GM04503 (cell line): ENCODE data around the gene HS6ST2.
"Not testable (repeated sequence)": the region's sequence is repeated elsewhere in the genome, so short reads cannot be mapped to it uniquely, and the experiment has no call there.

Source experiments
- DNase-seq: peaks from one replicate; pipeline ENCODE4 v3.0.0-alpha.2; 2012; ENCODE audit warnings: low read depth

Gene HS6ST2

GRCh38 chrX:132958091-132958703 is at the start of gene HS6ST2:
Gene HS6ST2, minus strand, starts transcription at chrX:132958629.
- no peak for DNase-seq

DNA sequence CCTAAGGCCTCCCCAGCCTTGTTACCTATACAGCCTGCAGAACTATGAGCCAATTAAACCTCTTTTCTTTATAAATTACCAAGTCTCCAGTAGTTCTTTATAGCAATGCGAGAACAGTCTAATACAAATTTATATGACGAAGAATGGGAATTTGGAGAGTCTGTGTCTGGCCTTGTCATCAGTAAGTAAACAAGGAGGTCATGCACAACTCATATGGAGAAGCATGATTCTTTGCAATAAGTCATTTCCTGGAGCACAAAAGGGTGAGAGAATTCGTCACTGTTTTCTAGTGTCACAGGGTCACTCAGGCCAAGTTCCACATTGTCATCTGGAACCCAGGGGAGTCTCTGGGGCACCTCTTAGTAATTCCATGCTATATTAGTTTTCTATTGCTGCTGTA is 49.0 kb upstream of the HS6ST2 start:
- DNase-seq, result no peak

- DNase-seq, result no peak
Observed at GRCh38 chrX:133005616-133006015, 47.2 kb upstream of the HS6ST2 start.

- no peak for DNase-seq
Observed at GRCh38 chrX:133005042-133005441, 46.6 kb upstream of the HS6ST2 start.

DNA sequence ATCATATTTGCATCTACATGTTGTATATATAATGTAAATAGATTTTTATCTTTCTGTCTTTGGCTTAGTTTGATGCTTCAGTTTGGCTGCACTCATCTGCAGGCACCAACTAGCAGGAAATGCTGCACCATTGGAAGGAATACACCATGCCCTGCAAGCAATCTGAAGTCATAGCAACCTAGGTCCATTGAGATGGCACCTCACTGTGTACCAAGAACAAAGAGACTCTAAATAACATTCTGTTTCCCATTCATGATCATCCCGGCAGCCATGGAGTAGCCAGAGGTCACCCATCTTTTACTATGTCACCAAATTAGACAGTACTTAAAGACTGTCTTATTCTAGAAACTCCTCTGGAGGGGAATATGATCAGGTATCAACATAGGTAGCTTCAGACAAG is 40.8 kb upstream of the HS6ST2 start:
- no peak for DNase-seq

DNA sequence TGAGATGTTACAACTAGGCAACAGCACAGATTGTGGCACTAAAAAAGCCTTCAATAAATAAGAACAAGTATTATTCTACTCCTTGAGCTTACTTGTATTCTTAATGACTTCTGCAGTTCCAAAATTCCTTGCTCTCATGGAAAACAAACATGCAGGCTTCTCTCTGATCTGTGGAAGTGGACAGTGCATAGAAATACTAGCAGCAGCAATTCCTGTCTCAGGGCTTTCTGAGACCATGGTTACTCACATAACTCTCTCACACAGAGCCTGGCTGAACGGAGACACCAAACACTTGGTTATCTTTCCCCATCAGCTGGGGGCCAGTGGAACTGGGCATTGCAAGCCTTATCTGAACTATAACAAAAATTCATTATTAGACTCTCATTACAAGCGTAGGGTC is 32.4 kb upstream of the HS6ST2 start:
- DNase-seq, result no peak

DNA sequence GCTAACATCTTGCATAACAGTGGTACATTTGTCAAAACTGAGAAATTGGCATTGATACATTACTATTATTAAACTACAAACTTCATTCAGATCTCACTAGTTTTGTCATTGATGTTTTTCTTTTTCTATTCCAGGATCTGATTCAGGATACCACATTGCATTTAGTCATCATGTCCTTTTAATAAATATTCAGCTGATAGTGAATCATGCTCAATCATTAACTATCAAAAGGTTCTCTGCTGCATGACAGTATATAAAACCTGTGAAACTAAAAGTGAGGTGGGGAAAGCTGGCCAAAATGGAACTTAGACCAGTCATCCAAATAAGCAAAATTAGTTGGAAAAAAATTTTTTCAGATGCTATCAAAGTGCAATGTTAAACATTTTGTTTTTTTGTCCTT is 28.1 kb upstream of the HS6ST2 start:
- DNase-seq, result no peak

DNA sequence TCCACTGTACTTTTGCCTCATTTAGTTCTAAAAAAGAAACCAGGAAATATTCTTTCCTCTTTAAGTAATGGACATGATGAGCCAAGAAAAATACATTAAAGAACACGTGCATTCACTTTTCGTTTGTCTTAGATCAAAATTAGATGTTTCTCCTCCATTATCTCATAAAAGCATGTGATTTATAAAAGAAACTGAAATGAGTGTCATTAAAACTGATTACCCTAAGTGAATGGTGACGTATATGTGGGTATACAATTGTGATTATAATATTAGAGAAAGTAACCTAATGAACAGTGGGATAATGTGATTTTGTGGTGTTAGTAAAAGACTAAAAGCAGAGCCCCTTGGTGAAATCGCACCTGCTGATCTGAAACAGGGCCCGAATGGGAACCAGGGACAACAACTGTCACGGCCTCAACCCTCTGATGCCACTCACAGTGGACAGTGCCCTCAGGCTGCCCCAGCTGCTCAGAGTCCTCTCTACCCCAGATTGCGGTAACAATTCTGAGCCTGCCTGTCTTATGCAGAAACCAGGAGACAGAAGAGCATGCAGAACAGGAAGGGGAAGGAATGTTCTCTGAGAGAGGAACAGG is 25.7 kb upstream of the HS6ST2 start:
- no peak for DNase-seq

- DNase-seq, result no peak
Observed at GRCh38 chrX:132983496-132983895, 25.1 kb upstream of the HS6ST2 start.

DNA sequence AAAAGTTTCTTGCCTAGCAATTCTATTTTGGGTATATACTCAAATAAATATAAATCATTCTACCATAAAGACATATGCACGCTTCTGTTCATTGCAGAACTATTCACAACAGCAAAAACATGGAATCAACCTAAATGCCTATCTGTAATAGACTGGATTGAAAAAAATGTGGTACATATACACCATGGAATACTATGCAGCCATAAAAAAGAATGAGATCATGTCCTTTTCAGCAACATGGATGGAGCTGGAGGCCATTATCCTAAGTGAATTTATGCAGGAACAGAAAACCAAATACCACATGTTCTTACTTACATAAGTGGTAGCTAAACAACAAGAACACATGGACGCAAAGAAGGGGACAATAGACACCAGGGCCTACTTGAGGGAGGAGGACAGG is 21.6 kb upstream of the HS6ST2 start:
- DNase-seq, result not testable (repeated sequence)

DNA sequence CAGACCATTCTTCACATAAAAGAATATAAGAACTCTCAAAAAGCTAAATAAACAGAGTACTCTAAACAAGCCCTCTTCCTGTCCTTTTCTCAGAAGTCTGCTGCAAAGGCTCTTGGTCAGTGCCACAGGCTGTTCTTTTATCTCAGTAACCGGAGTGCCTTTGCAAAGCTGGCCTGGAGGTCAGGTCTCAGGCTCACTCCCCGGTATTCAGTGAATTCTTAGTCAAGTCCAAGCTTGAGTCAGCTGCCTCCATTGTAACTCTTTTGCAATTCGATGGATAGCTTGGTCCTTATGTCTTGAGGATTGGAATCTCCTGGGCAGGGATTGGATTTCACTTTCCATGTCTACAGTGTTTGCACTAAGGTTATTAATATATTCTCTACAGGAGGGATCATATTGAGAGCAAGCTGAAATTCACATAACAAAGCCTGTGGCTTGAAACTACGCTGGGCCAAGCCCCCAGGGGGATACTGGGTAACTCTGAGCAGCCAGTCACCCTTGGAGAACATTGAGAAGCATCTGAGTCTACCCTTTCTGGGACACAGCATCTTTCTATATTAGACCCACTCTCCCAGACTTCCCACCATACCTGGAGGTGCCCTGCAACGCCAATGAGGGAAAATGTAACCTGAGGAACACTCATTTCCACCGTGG is 10.0 kb upstream of the HS6ST2 start:
- no peak for DNase-seq

- no peak for DNase-seq
Observed at GRCh38 chrX:132967049-132967448, 8.6 kb upstream of the HS6ST2 start.

GRCh38 chrX:132965461-132965860 is 7.0 kb upstream of the HS6ST2 start:
- DNase-seq, result no peak

DNA sequence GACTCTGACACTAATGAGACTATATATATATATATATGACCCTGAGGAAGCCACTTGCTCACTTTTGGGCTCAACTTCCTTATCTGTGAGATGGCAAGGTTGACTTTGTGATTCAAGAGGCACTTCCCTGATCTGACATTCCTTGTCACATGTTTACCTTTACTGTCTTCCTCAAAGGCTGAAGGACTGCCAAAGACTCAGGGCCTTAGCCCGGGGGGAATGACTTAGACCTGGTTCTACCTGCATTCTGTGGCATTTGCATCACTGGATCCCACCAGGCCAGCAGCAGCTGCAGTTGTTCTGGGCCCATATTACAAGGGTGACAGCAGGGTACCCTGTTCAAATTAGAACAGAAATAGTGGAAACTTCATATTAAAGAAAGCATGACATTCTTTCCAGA is 3.1 kb upstream of the HS6ST2 start:
- no peak for DNase-seq

- no peak for DNase-seq
Observed at GRCh38 chrX:132957211-132958090, 978 bp downstream of the HS6ST2 start.

GRCh38 chrX:132956421-132957210 is 1.8 kb downstream of the HS6ST2 start:
- DNase-seq, result no peak

- DNase-seq, result no peak
Observed at GRCh38 chrX:132955690-132956089, 2.7 kb downstream of the HS6ST2 start.

- DNase-seq, result no peak
Observed at GRCh38 chrX:132954323-132954722, 4.1 kb downstream of the HS6ST2 start.

- DNase-seq, result no peak
Observed at GRCh38 chrX:132953354-132953753, 5.1 kb downstream of the HS6ST2 start.

- no peak for DNase-seq
Observed at GRCh38 chrX:132948648-132949260, 9.7 kb downstream of the HS6ST2 start.

DNA sequence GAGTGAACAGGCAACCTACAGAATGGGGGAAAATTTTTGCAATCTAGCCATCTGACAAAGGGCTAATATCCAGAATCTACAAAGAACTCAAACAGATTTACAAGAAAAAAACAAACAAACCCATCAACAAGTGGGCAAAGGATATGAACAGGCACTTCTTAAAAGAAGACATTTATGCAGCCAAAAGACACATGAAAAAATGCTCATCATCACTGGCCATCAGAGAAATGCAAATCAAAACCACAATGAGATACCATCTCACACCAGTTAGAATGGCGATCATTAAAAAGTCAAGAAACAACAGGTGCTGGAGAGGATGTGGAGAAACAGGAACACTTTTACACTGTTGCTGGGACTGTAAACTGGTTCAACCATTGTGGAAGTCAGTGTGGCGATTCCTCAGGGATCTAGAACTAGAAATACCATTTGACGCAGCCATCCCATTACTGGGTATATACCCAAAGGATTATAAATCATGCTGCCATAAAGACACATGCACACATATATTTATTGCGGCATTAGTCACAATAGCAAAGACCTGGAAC is 13.3 kb downstream of the HS6ST2 start:
- DNase-seq, result not testable (repeated sequence)
